ENCODE results near the gene ATP5MG.

DNA sequence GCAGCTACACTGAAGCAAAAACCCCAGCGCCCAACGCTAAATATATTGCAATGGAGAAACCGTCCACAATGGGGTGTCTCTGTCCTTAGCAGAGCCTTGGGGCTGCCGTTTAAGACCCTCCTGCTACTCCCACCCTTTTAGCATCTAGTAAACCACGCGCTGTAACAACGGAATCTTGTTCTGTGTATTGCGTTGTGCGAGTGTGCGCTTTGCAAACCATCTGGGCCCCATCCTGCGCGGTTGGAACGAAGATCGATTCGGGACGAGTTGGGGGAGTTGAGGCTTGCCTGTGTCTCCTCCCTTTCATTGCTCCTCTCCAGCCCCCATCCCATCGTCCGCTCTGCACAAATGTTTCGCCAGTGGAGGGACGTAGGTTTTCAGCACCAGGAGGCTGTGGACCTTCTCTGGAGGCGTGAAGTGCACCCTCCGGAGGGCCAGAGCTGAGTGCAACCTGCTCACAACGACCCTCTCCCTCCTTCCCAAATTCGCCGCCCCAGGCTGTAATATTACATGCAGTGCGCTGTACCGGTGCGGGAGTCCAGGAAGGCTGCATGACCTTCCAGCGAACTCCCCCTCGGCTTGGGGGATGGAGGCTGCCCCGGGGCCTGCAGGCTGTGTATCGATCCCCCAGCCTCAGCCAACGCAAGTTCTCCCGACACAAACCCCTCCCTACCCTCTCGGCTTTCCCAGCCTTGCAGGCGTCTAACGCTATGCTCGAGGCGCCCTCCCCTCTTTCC, 33.3 kb downstream of the ATP5MG start:
- TF ChIP-seq, protein P1, sequence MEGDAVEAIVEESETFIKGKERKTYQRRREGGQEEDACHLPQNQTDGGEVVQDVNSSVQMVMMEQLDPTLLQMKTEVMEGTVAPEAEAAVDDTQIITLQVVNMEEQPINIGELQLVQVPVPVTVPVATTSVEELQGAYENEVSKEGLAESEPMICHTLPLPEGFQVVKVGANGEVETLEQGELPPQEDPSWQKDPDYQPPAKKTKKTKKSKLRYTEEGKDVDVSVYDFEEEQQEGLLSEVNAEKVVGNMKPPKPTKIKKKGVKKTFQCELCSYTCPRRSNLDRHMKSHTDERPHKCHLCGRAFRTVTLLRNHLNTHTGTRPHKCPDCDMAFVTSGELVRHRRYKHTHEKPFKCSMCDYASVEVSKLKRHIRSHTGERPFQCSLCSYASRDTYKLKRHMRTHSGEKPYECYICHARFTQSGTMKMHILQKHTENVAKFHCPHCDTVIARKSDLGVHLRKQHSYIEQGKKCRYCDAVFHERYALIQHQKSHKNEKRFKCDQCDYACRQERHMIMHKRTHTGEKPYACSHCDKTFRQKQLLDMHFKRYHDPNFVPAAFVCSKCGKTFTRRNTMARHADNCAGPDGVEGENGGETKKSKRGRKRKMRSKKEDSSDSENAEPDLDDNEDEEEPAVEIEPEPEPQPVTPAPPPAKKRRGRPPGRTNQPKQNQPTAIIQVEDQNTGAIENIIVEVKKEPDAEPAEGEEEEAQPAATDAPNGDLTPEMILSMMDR (conservative IDR thresholded peaks at IDR 0.05) = no peak
- TF ChIP-seq EZH2 (IDR thresholded peaks at IDR 0.05; ENCODE audit: low read depth) = no peak

Measured in PC-9 (cell line).